Chondrocyte (in vitro differentiated cells): ENCODE data around the gene SSU72. TPM values are rescaled to one million over a fixed set of nuclear protein-coding genes. Genes with fewer than 3 reads are reported as not detected.
A peak's percentile ranks its signal among the peaks of the same experiment; 100 is the strongest.

Experiments
- DNase-seq: peaks from one replicate; pipeline ENCODE4 v3.0.0; 2021; ENCODE audit warnings: mixed read lengths, low spot score
- H3K27ac Mint-ChIP-seq: one replicate; pipeline ENCODE4 v1.8.0; 2021; ENCODE audit warnings: mild to moderate bottlenecking, moderate library complexity, mixed read lengths; ENCODE audit not compliant: unreplicated experiment
- H3K27me3 Mint-ChIP-seq: 2 replicates; pipeline ENCODE4 v1.8.0; 2021; ENCODE audit warnings: low read depth, mixed read lengths
- H3K36me3 Mint-ChIP-seq: 2 replicates; pipeline ENCODE4 v1.8.0; 2021; ENCODE audit warnings: low read depth, mixed read lengths
- H3K4me1 Mint-ChIP-seq: 2 replicates; pipeline ENCODE4 v1.8.0; 2021; ENCODE audit warnings: low read depth, mild to moderate bottlenecking, mixed read lengths
- H3K4me3 Mint-ChIP-seq: one replicate; pipeline ENCODE4 v1.8.0; 2021; ENCODE audit warnings: mild to moderate bottlenecking, moderate library complexity, mixed read lengths; ENCODE audit not compliant: unreplicated experiment
- H3K9me3 Mint-ChIP-seq: 2 replicates; pipeline ENCODE4 v1.8.0; 2021; ENCODE audit warnings: low read depth, mixed read lengths
- total RNA-seq: library from RNA; stranded (reverse); gene quantifications from 3 replicates; pipeline ENCODE4 v1.2.1, GENCODE V29; 2021
- TF ChIP-seq, protein P1 (sequence below): fragments of 200-600 bp; sonication (generic); IDR thresholded peaks from 2 replicates; pipeline ENCODE4 v1.5.0; 2021; ENCODE audit warnings: antibody characterized with exemption, mild to moderate bottlenecking, moderate library complexity

SSU72 gene
- total RNA-seq, 1 donor from 2014 or later: 99.7 TPM

DNA sequence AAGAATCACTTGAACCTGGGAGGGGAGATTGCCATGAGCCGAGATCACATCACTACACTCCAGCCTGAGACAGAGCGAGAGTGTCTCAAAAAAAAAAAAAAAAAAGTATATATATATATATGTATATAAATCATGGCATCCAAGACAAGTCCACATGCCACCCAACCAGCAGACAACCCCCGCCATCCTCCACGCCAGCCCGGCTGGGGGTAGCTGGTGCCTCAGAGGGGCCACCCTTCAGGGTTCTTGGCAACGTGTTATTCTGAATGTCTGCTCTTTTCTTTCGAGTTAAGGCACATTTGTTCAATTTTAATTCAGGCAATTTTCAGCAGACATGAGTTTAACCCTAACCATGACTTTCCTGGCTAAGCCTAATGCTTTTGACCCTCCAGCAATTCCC lies 24.6 kb downstream of the SSU72 start:
- Mint-ChIP-seq H3K27ac (no peak overlapping the region), H3K4me3 (no peak overlapping the region), H3K4me1 (peaks cover 23% of the 10 kb centered on the region), H3K27me3 (no peaks in the 10 kb centered on the region), H3K9me3 (no peaks in the 10 kb centered on the region), H3K36me3 (peaks cover under 1% of the 10 kb centered on the region)
- TF ChIP-seq, protein P1, sequence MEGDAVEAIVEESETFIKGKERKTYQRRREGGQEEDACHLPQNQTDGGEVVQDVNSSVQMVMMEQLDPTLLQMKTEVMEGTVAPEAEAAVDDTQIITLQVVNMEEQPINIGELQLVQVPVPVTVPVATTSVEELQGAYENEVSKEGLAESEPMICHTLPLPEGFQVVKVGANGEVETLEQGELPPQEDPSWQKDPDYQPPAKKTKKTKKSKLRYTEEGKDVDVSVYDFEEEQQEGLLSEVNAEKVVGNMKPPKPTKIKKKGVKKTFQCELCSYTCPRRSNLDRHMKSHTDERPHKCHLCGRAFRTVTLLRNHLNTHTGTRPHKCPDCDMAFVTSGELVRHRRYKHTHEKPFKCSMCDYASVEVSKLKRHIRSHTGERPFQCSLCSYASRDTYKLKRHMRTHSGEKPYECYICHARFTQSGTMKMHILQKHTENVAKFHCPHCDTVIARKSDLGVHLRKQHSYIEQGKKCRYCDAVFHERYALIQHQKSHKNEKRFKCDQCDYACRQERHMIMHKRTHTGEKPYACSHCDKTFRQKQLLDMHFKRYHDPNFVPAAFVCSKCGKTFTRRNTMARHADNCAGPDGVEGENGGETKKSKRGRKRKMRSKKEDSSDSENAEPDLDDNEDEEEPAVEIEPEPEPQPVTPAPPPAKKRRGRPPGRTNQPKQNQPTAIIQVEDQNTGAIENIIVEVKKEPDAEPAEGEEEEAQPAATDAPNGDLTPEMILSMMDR: no peak
- DNase-seq: no peak

DNA sequence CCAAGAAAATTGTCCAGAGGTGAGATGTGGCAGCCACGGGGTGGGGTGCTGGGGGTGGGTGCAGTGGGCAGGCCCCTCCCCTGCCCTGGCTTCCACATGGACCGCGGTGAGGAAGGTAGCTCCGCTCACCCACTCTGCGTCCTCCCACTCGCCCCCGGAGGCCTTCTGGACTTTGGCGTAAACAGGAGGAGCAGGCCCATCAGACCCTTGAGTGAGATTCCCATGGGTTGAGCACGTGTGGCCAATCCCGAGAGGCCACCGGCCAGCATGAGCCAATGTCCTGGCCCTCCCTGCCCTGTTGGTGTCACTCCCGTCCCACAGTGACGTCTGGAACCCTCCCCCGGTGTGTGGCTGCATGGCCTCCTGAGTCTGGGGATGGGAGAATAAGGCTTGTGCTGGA lies 26.1 kb downstream of the SSU72 start:
- TF ChIP-seq, protein P1: no peak
- H3K27me3 Mint-ChIP-seq: no peaks in the 10 kb centered on the region
- no peaks in the 10 kb centered on the region for H3K36me3 Mint-ChIP-seq
- no peak for DNase-seq
- H3K4me1 Mint-ChIP-seq: peaks cover 15% of the 10 kb centered on the region
- H3K27ac Mint-ChIP-seq: no peak overlapping the region
- no peak overlapping the region for H3K4me3 Mint-ChIP-seq
- no peaks in the 10 kb centered on the region for H3K9me3 Mint-ChIP-seq

GRCh38 chr1:1547476-1547875 lies 27.2 kb downstream of the SSU72 start:
- Mint-ChIP-seq H3K4me1 (peaks cover 15% of the 10 kb centered on the region), H3K36me3 (no peaks in the 10 kb centered on the region), H3K27me3 (no peaks in the 10 kb centered on the region), H3K27ac (peak overlapping the region; percentile 41), H3K9me3 (no peaks in the 10 kb centered on the region), H3K4me3 (no peak overlapping the region)
- no peak for DNase-seq
- TF ChIP-seq, protein P1: no peak

DNA sequence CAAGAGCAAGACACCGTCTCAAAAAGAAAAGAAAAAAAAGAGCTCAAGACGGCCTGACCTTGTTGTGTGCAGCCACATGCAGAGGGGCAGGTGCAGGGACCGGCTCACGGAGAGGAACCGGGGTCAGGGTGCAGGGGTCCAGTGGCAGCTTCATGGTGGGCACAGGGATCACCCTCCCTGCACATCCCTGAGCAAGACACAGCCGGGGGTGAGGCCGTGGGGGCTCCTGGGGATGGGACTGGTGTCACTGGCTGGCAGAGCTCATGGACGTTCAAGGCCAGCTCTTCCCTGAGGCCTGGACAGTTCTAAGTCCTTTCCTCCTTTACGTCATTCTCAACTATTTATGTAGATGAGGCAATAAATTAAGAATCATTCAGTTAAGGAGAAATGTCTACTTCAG lies 27.7 kb downstream of the SSU72 start:
- no peaks in the 10 kb centered on the region for H3K36me3 Mint-ChIP-seq
- TF ChIP-seq, protein P1: no peak
- no peak overlapping the region for H3K27ac Mint-ChIP-seq
- no peak for DNase-seq
- H3K4me3 Mint-ChIP-seq: no peak overlapping the region
- H3K27me3 Mint-ChIP-seq: no peaks in the 10 kb centered on the region
- no peaks in the 10 kb centered on the region for H3K9me3 Mint-ChIP-seq
- H3K4me1 Mint-ChIP-seq: peaks cover 15% of the 10 kb centered on the region

GRCh38 chr1:1545946-1546737 lies 28.5 kb downstream of the SSU72 start:
- Mint-ChIP-seq H3K9me3 (no peaks in the 10 kb centered on the region), H3K36me3 (peaks cover 5% of the 10 kb centered on the region), H3K4me3 (no peak overlapping the region), H3K27ac (no peak overlapping the region), H3K4me1 (peaks cover 6% of the 10 kb centered on the region), H3K27me3 (no peaks in the 10 kb centered on the region)
- no peak for DNase-seq
- TF ChIP-seq, protein P1: no peak
